NCI-H69 (cell line): ENCODE data around the gene FCHSD2.
A peak's percentile ranks its signal among the peaks of the same experiment; 100 is the strongest.

Experiments used
- DNase-seq: peaks from one replicate; lab custom pipeline; 2025; lab: John Stamatoyannopoulos, UW

The FCHSD2 gene

GRCh38 chr11:73172992-73173656 is 31.0 kb upstream of the FCHSD2 start:
- DNase-seq: no peak

GRCh38 chr11:73171436-73172161 is 29.5 kb upstream of the FCHSD2 start:
- DNase-seq: no peak

GRCh38 chr11:73170140-73170539 is 28.0 kb upstream of the FCHSD2 start:
- no peak for DNase-seq

GRCh38 chr11:73168925-73169579 is 26.9 kb upstream of the FCHSD2 start:
- no peak for DNase-seq

GRCh38 chr11:73167363-73167954 is 25.3 kb upstream of the FCHSD2 start:
- no peak for DNase-seq

GRCh38 chr11:73164803-73165540 is 22.9 kb upstream of the FCHSD2 start:
- DNase-seq: no peak

GRCh38 chr11:73163638-73164174 is 21.6 kb upstream of the FCHSD2 start:
- DNase-seq: no peak

GRCh38 chr11:73162196-73162740 is 20.1 kb upstream of the FCHSD2 start:
- no peak for DNase-seq

- DNase-seq: no peak
Observed at GRCh38 chr11:73160005-73160760, 18.1 kb upstream of the FCHSD2 start.

GRCh38 chr11:73159297-73159696 is 17.2 kb upstream of the FCHSD2 start:
- DNase-seq: no peak

GRCh38 chr11:73158356-73159051 is 16.4 kb upstream of the FCHSD2 start:
- DNase-seq: no peak

GRCh38 chr11:73157101-73158010 is 15.2 kb upstream of the FCHSD2 start:
- no peak for DNase-seq

GRCh38 chr11:73156686-73157085 is 14.6 kb upstream of the FCHSD2 start:
- DNase-seq: no peak

GRCh38 chr11:73156114-73156513 is 14.0 kb upstream of the FCHSD2 start:
- peak; percentile 12 for DNase-seq

- no peak for DNase-seq
Observed at GRCh38 chr11:73155102-73155501, 13.0 kb upstream of the FCHSD2 start.

GRCh38 chr11:73154178-73154577 is 12.1 kb upstream of the FCHSD2 start:
- no peak for DNase-seq

GRCh38 chr11:73152861-73153483 is 10.9 kb upstream of the FCHSD2 start:
- DNase-seq: no peak

GRCh38 chr11:73152086-73152853 is 10.2 kb upstream of the FCHSD2 start:
- no peak for DNase-seq
